Measurements from ENCODE around the gene ZMYM2. TPM values are rescaled to one million over a fixed set of nuclear protein-coding genes. Genes with fewer than 3 reads are reported as not detected.
A peak's percentile ranks its signal among the peaks of the same experiment; 100 is the strongest.

The ZMYM2 gene
- total RNA-seq, 2 donors from 2014 or later, result 35.7 to 48.1 TPM

DNA sequence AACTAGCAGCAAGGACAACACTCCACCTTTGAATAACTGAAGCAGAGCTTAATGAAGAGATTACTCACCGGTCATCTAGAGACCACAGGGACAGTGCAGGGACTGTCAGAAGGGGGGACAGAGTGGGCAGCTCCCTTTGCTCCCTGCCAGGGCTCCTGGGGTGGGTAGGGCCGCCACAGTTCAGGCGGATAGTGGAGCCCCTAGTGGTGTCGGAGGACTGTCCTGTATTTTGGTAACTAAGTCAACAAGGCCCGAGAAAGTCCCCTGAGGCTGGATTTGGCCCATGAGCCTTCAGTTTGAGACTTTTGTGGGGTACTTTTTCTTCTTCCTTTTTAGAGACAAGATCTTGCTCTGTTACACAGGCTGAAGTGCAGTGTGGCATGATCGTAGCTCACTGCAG, 157.7 kb downstream of the ZMYM2 start:
- DNase-seq (ENCODE audit: low spot score), result no peak
- Histone ChIP-seq H3K9me3 (no peaks in the 10 kb centered on the region), H3K27ac (no peak overlapping the region), H3K36me3 (no peaks in the 10 kb centered on the region), H3K4me1 (peaks cover 0 to 13% of the 10 kb centered on the region in 2 donors), H3K4me3 (no peak overlapping the region), H3K27me3 (no peaks in the 10 kb centered on the region)
- TF ChIP-seq, protein P1, sequence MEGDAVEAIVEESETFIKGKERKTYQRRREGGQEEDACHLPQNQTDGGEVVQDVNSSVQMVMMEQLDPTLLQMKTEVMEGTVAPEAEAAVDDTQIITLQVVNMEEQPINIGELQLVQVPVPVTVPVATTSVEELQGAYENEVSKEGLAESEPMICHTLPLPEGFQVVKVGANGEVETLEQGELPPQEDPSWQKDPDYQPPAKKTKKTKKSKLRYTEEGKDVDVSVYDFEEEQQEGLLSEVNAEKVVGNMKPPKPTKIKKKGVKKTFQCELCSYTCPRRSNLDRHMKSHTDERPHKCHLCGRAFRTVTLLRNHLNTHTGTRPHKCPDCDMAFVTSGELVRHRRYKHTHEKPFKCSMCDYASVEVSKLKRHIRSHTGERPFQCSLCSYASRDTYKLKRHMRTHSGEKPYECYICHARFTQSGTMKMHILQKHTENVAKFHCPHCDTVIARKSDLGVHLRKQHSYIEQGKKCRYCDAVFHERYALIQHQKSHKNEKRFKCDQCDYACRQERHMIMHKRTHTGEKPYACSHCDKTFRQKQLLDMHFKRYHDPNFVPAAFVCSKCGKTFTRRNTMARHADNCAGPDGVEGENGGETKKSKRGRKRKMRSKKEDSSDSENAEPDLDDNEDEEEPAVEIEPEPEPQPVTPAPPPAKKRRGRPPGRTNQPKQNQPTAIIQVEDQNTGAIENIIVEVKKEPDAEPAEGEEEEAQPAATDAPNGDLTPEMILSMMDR (IDR thresholded peaks at IDR 0.05), result no peak

DNA sequence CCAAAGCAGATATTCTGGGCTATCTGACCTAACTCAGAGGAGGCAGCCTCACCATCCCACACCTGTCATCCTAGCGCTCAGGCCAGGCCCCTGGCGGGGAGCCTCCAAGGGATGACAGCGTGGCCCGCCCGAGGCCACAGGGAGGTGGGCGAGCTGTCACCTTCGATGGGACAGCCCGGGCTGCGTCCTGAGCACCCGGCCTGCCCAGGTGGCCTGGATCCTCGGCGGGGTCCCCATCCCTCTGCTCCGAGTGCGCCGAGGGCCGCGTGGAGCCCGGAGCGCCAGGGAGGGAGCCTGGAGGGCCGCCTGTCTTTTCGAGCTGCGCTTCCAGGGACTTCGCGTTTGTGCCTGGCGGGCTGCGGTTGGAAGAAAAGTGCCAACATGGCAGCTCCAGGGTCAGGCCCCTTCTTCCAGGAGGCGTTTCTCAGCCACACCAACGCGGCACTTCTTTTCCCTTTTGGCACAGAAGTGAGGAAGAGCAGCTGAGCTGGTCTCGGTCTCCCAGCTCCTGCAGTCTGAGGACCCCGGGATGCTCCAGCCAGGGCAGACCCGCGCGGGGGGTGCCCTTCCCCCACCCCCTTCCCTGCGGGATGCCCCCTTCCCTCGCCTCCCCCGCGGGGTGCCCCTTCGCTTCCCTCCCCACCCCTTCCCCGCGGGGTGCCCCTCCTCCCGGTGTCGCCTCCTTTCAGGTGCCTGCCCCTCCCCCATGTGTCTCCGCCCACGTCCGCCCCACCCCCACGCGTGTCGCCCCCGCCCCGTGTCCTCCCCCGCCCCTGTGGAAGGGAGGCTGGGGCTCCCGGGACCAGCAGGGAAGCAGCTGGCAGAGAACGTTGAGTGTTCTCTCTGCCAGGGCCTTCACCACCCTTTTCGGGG, 160.0 kb downstream of the ZMYM2 start:
- no peaks in the 10 kb centered on the region for H3K9me3 ChIP-seq
- peak overlapping the region; percentile 55 to 69 for H3K4me3 ChIP-seq
- no peaks in the 10 kb centered on the region for H3K36me3 ChIP-seq
- peaks cover 0 to 13% of the 10 kb centered on the region in 2 donors for H3K4me1 ChIP-seq
- TF ChIP-seq, protein P1 (IDR thresholded peaks at IDR 0.05), result no peak
- H3K27ac ChIP-seq, result peak overlapping the region; percentile 87
- H3K27me3 ChIP-seq, result no peaks in the 10 kb centered on the region
- DNase-seq (ENCODE audit: low spot score), result no peak

DNA sequence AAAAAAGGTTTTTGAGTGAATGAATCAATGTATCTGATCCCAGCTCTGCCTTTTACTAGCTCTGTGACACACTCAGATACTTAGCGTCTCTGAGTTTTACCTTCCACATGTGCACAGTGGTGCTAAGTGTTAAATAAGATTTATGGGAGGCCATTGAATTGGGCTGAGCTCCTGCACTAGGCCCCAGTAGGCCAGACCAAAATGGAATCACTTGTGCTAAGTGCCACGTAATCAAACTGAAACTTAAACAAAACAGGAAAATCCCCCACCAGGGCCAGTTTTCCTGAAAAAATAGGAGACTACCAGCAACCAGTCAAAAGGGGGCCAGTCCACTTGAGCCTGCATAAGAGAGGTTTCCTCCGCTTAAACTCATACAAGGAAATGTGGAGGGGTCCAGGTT, 161.4 kb downstream of the ZMYM2 start:
- Histone ChIP-seq H3K4me1 (peaks cover 0 to 14% of the 10 kb centered on the region in 2 donors), H3K36me3 (no peaks in the 10 kb centered on the region), H3K9me3 (no peaks in the 10 kb centered on the region), H3K27ac (peak overlapping the region; percentile 87), H3K27me3 (no peaks in the 10 kb centered on the region), H3K4me3 (no peak overlapping the region)
- TF ChIP-seq, protein P1 (IDR thresholded peaks at IDR 0.05), result no peak
- DNase-seq (ENCODE audit: low spot score), result no peak

DNA sequence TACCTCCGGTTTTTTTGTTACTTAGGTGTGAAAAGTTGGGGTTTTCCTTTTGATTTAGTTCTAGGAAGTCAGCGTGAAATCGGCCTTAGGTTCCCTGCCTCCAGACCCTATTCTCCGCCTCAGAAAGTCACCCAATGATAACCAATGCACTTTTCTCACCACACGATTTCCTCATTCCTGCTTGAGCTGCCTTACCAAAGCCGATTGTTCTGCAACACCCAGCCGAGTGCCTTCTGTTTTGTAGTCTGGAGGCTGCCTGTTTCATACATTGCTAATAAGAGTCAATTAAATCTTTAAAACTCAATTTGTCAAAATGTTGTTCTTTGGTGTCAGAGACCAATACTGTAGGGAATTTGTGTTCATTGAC, 162.6 kb downstream of the ZMYM2 start:
- peaks cover 0 to 25% of the 10 kb centered on the region in 2 donors for H3K4me1 ChIP-seq
- peak overlapping the region in 1 of 2 donors; percentile 29 for H3K4me3 ChIP-seq
- TF ChIP-seq, protein P1 (IDR thresholded peaks at IDR 0.05), result no peak
- H3K9me3 ChIP-seq, result no peaks in the 10 kb centered on the region
- no peaks in the 10 kb centered on the region for H3K36me3 ChIP-seq
- no peak for DNase-seq (ENCODE audit: low spot score)
- no peaks in the 10 kb centered on the region for H3K27me3 ChIP-seq
- no peak overlapping the region for H3K27ac ChIP-seq

DNA sequence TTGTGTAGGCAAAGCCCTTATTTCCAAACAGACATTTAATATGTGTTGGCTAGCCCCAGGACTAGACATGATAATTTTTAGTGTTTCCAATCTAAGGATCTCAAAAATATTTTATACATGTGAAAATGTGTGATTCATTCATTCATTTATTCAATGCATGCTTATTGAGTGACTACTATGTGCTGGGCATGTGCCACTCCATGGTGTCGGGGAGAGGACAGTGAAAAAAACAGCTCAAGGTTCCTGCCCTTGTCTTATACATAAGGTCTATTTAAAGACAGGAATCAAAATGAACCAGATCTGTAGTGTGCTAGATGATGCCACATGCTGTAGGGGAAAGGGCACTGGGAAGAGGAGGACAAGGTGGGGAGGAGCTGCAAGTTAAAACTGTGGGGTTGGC, 165.8 kb downstream of the ZMYM2 start:
- no peak for DNase-seq (ENCODE audit: low spot score)
- no peak overlapping the region for H3K4me3 ChIP-seq
- peaks cover 0 to 43% of the 10 kb centered on the region in 2 donors for H3K4me1 ChIP-seq
- no peak overlapping the region for H3K27ac ChIP-seq
- TF ChIP-seq, protein P1 (IDR thresholded peaks at IDR 0.05), result no peak
- H3K27me3 ChIP-seq, result no peaks in the 10 kb centered on the region
- no peaks in the 10 kb centered on the region for H3K9me3 ChIP-seq
- no peaks in the 10 kb centered on the region for H3K36me3 ChIP-seq

Measured in right atrium auricular region (tissue), 2 donors.